Lower leg skin (tissue), 3 donors: ENCODE results near the gene DIMT1.

Experiments
- CTCF ChIP-seq, 3 donors: fragments of 450-650 bp; IDR thresholded peaks; one replicate each; pipeline ENCODE4 v1.5.1; 2016; ENCODE audit warnings: antibody characterized with exemption in 3 of 3, mild to moderate bottlenecking in 3 of 3, moderate library complexity in 2 of 3
- POLR2A ChIP-seq, 2 donors: fragments of 450-650 bp; IDR thresholded peaks; one replicate each; pipeline ENCODE4 v1.6.1; 2016 to 2017; ENCODE audit warnings: antibody characterized with exemption in 2 of 2, mild to moderate bottlenecking in 1 of 2, moderate library complexity in 1 of 2

DNA sequence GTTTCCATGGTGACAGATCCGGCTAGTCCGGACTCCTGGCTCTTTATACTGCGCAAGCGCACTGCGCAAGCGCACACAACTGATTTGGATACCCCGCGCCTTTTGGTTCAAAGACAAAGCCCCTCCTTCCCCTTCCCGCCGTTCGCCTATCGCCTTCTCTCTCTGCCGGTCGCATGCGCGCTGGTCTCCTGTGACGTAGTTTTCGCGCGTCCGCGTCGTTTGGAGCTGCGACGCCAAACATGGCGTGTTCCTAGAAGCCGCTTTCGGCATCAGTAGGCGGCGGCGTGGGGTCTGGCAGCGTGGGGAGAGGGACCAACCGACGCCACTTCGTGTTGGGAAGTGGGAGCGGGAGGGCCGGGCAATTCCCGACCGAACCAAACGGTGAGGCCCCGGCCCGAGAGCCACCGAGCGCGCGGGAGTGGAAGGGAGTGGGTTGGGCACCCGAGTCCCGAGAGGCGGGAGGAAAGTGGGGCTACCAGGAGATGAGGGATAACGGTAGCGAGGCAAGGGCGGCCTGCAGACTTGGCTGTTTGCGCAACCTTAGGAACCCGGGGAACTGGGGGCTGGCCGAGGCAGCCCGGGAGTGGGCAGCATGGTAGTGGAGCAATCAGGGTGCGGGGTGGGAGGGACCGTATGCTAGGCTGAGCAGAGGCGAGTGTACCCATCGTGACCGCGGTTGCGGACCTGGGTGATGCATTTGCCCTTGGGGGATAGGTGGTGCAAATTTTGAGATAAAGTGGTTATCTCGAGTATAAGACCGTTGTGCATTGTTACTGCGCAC is 9.0 kb upstream of the DIMT1 start, which contains the start of gene IPO11:
- TF ChIP-seq CTCF (IDR thresholded peaks at IDR 0.05) (no peak), POLR2A (IDR thresholded peaks at IDR 0.05) (no peak)
